ENCODE results near the gene KCNC2.

Gene KCNC2

GRCh38 chr12:75048767-75049166 lies 160.9 kb downstream of the KCNC2 start:
- Histone ChIP-seq H3K36me3 (replicated peaks; ENCODE audit: insufficient read depth, low read length) (no peaks in the 10 kb centered on the region), H3K4me1 (ENCODE audit: low read length) (no peaks in the 10 kb centered on the region), H3K27me3 (replicated peaks; ENCODE audit: insufficient read depth, low read length) (no peaks in the 10 kb centered on the region), H3K79me2 (ENCODE audit: low read length) (no peaks in the 10 kb centered on the region), H3K27ac (ENCODE audit: low read length) (no peak overlapping the region), H3F3A (ENCODE audit: insufficient read depth, low read length) (no peaks in the 10 kb centered on the region), H3K9me2 (replicated peaks; ENCODE audit: insufficient read depth, low read length) (no peaks in the 10 kb centered on the region), H4K20me1 (ENCODE audit: insufficient read depth, low read length) (no peaks in the 10 kb centered on the region), H3K4me2 (ENCODE audit: low read depth, low read length) (no peak overlapping the region), H3K9me3 (replicated peaks; ENCODE audit: insufficient read depth, low read length) (no peaks in the 10 kb centered on the region), H3K9ac (ENCODE audit: low read length) (no peak overlapping the region), H3K4me3 (ENCODE audit: low read length) (no peak overlapping the region), H2AFZ (ENCODE audit: low read length) (no peak overlapping the region)
- no peak for DNase-seq
- TF ChIP-seq EZH2phosphoT487 (IDR thresholded peaks at IDR 0.05; ENCODE audit: low read length): no peak

GRCh38 chr12:75047885-75048525 lies 161.6 kb downstream of the KCNC2 start:
- DNase-seq: no peak
- no peak overlapping the region for H3K4me2 ChIP-seq (ENCODE audit: low read depth, low read length)
- no peaks in the 10 kb centered on the region for H3F3A ChIP-seq (ENCODE audit: insufficient read depth, low read length)
- H3K4me3 ChIP-seq (ENCODE audit: low read length): no peak overlapping the region
- H3K79me2 ChIP-seq (ENCODE audit: low read length): no peaks in the 10 kb centered on the region
- H3K27me3 ChIP-seq (replicated peaks; ENCODE audit: insufficient read depth, low read length): no peaks in the 10 kb centered on the region
- H3K9me2 ChIP-seq (replicated peaks; ENCODE audit: insufficient read depth, low read length): no peaks in the 10 kb centered on the region
- H3K27ac ChIP-seq (ENCODE audit: low read length): no peak overlapping the region
- no peaks in the 10 kb centered on the region for H3K4me1 ChIP-seq (ENCODE audit: low read length)
- TF ChIP-seq CTCF (IDR thresholded peaks at IDR 0.05; ENCODE audit: low read length): no peak
- TF ChIP-seq EZH2phosphoT487 (IDR thresholded peaks at IDR 0.05; ENCODE audit: low read length): no peak
- TF ChIP-seq EZH2 (optimal IDR thresholded peaks at IDR 0.05; ENCODE audit: low read depth, low read length): no peak
- no peak overlapping the region for H3K9ac ChIP-seq (ENCODE audit: low read length)
- H4K20me1 ChIP-seq (ENCODE audit: insufficient read depth, low read length): no peaks in the 10 kb centered on the region
- H3K36me3 ChIP-seq (replicated peaks; ENCODE audit: insufficient read depth, low read length): no peaks in the 10 kb centered on the region
- no peaks in the 10 kb centered on the region for H3K9me3 ChIP-seq (replicated peaks; ENCODE audit: insufficient read depth, low read length)
- no peak overlapping the region for H2AFZ ChIP-seq (ENCODE audit: low read length)

GRCh38 chr12:75042125-75042524 lies 167.5 kb downstream of the KCNC2 start:
- H3F3A ChIP-seq (ENCODE audit: insufficient read depth, low read length): no peaks in the 10 kb centered on the region
- H2AFZ ChIP-seq (ENCODE audit: low read length): no peak overlapping the region
- H3K27ac ChIP-seq (ENCODE audit: low read length): no peak overlapping the region
- no peaks in the 10 kb centered on the region for H4K20me1 ChIP-seq (ENCODE audit: insufficient read depth, low read length)
- H3K79me2 ChIP-seq (ENCODE audit: low read length): no peaks in the 10 kb centered on the region
- H3K4me3 ChIP-seq (ENCODE audit: low read length): no peak overlapping the region
- H3K9ac ChIP-seq (ENCODE audit: low read length): no peak overlapping the region
- DNase-seq: no peak
- H3K9me3 ChIP-seq (replicated peaks; ENCODE audit: insufficient read depth, low read length): no peaks in the 10 kb centered on the region
- H3K36me3 ChIP-seq (replicated peaks; ENCODE audit: insufficient read depth, low read length): no peaks in the 10 kb centered on the region
- TF ChIP-seq CTCF (IDR thresholded peaks at IDR 0.05; ENCODE audit: low read length): no peak
- no peak for TF ChIP-seq EZH2phosphoT487 (IDR thresholded peaks at IDR 0.05; ENCODE audit: low read length)
- no peak for TF ChIP-seq EZH2 (optimal IDR thresholded peaks at IDR 0.05; ENCODE audit: low read depth, low read length)
- no peaks in the 10 kb centered on the region for H3K27me3 ChIP-seq (replicated peaks; ENCODE audit: insufficient read depth, low read length)
- H3K9me2 ChIP-seq (replicated peaks; ENCODE audit: insufficient read depth, low read length): no peaks in the 10 kb centered on the region
- H3K4me1 ChIP-seq (ENCODE audit: low read length): no peaks in the 10 kb centered on the region
- H3K4me2 ChIP-seq (ENCODE audit: low read depth, low read length): no peak overlapping the region

GRCh38 chr12:75041472-75041871 lies 168.2 kb downstream of the KCNC2 start:
- no peaks in the 10 kb centered on the region for H4K20me1 ChIP-seq (ENCODE audit: insufficient read depth, low read length)
- H3K4me3 ChIP-seq (ENCODE audit: low read length): no peak overlapping the region
- no peak for TF ChIP-seq EZH2phosphoT487 (IDR thresholded peaks at IDR 0.05; ENCODE audit: low read length)
- no peaks in the 10 kb centered on the region for H3K4me1 ChIP-seq (ENCODE audit: low read length)
- H3K4me2 ChIP-seq (ENCODE audit: low read depth, low read length): no peak overlapping the region
- no peaks in the 10 kb centered on the region for H3K9me3 ChIP-seq (replicated peaks; ENCODE audit: insufficient read depth, low read length)
- H3K9ac ChIP-seq (ENCODE audit: low read length): no peak overlapping the region
- H3K9me2 ChIP-seq (replicated peaks; ENCODE audit: insufficient read depth, low read length): no peaks in the 10 kb centered on the region
- no peaks in the 10 kb centered on the region for H3K36me3 ChIP-seq (replicated peaks; ENCODE audit: insufficient read depth, low read length)
- no peaks in the 10 kb centered on the region for H3K79me2 ChIP-seq (ENCODE audit: low read length)
- H3K27ac ChIP-seq (ENCODE audit: low read length): no peak overlapping the region
- DNase-seq: no peak
- H2AFZ ChIP-seq (ENCODE audit: low read length): no peak overlapping the region
- H3F3A ChIP-seq (ENCODE audit: insufficient read depth, low read length): no peaks in the 10 kb centered on the region
- no peaks in the 10 kb centered on the region for H3K27me3 ChIP-seq (replicated peaks; ENCODE audit: insufficient read depth, low read length)

Data from MM.1S (cell line).